ENCODE measurements around the gene PHOSPHO2.

Gene PHOSPHO2, protein sequence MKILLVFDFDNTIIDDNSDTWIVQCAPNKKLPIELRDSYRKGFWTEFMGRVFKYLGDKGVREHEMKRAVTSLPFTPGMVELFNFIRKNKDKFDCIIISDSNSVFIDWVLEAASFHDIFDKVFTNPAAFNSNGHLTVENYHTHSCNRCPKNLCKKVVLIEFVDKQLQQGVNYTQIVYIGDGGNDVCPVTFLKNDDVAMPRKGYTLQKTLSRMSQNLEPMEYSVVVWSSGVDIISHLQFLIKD

DNA sequence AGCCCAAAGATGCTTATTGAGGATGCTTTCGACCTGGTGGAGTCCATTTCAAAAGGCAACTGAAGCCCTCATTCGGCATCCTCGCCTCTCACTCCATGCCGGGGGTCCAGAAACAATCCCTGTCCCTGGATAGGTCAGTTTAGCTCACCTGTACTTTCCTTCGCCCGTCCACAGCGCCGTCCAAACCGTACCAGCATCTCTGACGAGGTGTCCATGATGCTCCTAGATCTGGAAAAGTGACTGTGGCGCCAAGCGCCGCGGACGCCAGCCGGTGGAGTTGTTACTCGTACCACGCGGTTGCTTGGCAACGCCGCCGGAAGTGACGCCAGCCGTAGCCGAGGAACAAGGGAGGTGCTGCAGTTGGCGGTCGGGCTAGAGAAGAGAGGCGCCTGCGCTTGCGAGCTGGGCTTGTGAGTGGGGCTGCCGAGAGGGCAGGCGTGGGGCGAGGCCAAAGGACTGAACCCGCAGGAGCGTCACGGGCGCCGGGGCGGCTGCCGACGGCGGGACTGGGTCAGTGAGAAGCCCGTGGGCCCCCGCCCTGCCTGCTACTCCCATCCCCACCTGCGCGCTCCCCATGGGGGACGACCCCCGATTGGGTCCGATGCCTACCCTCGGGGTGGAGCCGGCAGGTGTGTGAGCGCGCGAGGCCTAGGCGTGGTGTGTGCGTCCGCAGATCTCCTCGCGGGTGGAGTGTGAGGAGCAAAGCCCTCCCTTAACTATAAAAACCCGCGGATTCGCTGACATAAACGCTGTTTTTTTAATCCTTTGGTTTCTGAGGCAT is at the start of gene PHOSPHO2, which contains the start of gene CFAP210:
Gene PHOSPHO2, plus strand, starts transcription at position 357 of the 781 bp plus-strand sequence. CDS start 6,503 bp downstream, outside the sequence.
Gene CFAP210, minus strand, starts transcription at position 293 of the 781 bp plus-strand sequence. Its CDS starts 78 bp downstream, at position 215.
- DNase-seq (ENCODE audit: low read depth, low spot score), result peak; percentile 97

DNA sequence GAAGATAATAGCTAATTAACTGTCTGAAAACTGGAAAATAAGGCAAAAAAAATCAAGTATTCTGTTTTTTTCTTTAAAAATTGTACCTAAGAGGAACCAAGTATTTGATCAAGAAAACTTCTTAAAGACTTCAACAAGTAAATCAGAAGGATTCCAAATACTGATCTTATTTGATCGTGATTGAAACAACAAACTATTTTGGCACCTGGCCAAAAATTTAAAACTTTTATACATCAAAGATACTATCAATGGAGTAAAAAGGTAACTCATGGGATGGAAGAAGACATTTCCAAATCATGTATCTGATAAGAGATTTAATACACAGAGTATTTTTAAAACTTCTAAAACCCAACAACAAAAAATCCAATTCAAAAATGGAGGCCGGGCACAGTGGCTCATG is 46.8 kb upstream of the PHOSPHO2 start:
- no peak for DNase-seq (ENCODE audit: low read depth, low spot score)

DNA sequence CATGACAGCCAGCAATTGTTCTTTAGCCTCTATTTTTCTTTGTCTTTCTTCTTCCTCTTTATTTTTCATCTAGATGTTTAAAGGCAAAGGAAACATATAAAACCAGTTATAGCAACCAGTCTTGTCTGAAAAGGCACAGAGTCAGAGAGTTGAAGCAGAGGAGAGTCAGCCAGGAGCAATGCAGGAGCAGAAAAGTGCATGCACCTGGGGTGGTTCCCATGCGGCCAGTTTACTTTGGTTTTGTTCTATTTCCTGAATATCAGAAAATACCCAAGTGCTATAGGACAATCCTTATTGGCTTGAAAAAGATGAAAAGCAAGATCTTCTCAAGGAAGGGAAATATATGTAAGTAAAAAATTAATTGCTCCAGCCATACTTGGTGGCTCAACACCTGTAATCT is 45.0 kb upstream of the PHOSPHO2 start:
- DNase-seq (ENCODE audit: low read depth, low spot score), result no peak

DNA sequence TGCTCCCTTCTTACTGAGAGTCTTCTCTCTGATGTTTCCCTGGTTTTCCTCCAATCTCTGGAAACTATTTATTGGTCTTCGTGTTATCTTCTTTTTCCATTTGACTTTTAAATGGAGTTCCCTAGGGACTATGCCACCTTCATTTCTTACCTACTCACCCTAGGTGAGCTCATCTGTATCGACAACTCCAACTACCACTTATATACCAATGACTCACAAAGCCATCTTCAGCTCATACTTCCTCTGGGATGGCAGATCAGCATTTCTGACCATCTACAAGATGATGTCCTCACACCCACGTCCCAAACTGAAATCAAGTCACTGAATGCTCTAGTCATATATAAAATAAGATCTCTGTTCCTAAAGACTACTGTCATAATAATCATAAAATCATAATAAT is 40.6 kb upstream of the PHOSPHO2 start:
- DNase-seq (ENCODE audit: low read depth, low spot score), result no peak

DNA sequence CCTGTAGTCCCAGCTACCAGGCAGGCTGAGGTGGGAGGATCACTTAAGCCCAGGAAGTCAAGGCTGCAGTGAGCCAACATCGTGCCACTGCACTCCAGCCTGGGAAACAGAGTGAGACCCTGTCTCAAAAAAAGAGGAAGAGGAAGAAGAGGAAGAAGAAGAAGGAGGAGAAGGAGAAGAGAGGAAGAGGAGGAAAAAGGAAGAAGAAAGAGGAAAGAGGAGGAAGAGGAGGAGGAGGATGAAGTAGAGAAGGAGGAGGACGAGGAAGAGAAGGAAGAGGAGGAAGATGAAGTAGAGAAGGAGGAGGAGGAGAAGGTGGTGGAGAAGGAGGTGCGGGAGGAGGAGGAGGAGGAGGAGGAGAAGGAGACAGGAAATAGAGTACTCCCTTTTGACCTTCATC is 38.1 kb upstream of the PHOSPHO2 start:
- no peak for DNase-seq (ENCODE audit: low read depth, low spot score)

DNA sequence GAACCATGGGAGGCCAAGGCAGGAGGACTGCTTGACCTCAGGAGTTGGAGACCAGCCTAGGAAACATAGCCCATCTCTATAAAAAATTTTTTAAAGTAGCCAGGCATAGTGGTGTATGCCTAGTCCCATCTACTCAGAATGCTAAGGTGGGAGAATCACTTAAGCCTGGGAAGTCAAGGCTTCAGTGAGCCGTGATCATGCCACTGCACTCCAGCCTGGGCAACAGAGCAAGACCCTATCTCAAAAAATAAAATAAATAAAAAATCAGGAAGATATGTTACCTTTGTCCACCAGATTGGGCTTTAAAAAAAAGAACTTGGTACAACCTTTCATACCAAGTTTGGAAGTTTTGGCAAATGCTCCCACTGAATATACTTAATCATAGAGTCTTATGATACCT is 35.4 kb upstream of the PHOSPHO2 start:
- no peak for DNase-seq (ENCODE audit: low read depth, low spot score)

DNA sequence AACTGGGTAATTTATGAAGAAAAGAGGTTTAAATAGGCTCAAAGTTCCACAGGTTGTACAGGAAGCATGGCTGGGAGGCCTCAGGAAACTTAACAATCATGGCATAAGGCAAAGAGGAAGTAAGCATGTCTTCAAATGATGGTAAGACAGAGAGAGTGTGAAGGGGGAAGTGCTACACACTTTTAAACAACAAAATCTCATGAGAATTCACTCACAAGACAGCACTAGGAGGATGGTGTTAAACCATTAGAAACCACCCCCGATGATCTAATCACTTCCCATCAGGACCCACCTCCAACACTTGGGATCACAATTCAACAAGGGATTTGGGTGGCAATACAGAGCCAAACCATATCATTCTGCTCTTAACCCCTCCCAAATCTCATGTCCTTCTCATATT is 34.9 kb upstream of the PHOSPHO2 start:
- no peak for DNase-seq (ENCODE audit: low read depth, low spot score)

DNA sequence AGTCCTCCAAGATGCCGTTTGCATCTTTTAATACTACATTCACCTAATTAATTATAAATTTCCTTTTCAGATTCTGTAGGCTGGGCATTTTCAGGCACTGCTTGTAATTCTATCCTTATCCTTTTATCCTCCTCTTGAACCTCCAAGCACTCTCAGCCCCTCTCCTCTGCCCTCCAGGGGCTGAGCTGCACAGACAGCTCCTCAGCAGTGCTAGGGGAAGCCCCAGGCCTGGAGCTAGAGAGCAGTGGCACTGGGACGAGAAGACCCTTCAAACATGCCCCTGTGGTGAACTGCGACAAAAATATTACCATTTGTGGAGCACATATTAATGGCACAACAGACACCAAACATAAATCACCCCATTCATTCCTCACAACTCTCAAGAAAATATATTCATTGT is 33.0 kb upstream of the PHOSPHO2 start:
- no peak for DNase-seq (ENCODE audit: low read depth, low spot score)

DNA sequence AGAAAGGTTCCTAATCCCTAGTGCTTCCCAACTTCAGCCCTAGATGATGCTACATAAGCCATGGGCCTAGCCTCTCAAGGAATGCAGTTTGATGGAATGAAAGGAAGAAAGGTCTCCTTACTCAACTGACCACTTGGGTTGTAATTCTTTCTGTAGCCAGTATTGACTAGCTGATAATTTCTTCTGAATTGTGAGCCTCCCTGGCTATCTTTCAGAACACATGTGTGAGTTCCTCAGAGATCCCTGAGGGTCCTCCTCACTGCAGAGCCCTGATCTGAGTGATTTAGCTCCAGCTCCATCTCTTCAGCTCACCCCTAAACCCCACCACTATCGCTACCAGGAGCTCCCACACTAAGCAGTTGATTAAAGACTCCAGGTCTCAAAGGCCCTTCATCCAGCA is 31.5 kb upstream of the PHOSPHO2 start:
- DNase-seq (ENCODE audit: low read depth, low spot score), result no peak

DNA sequence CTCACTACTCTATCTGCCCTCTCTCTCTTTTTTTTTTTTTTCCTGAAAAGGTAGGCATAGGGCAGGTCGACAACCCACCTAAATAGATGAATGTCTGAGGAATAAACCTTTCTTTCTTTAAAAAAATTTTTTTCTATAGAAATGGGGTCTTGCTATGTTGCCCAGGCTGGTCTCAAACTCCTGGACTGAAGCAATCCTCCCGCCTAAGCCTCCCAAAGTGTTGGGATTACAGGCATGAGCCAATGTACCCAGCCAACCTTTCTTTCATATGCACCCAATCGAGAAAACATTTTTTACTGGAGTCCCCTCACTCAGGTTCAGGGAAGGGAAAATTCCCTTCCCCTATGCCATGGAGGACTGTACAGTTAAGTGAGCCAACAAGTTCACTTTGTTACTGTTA is 31.0 kb upstream of the PHOSPHO2 start:
- no peak for DNase-seq (ENCODE audit: low read depth, low spot score)

DNA sequence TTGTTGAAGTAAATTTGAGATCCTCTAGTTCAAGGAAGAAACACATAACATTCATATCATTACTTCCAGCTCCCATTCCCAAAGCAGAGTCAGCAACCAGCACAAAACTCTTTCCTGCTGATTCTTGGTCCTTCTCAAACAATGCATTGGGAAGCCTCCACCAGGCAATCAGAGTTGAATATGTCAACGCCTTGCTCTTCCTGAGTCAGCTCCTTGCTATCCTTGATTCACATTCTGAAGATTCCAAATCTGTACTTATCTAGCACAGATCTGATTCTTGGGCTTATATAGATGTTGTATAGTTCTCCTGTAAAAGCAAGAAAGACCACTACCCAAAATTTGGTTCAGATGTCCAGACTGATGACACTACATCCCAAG is 29.7 kb upstream of the PHOSPHO2 start:
- no peak for DNase-seq (ENCODE audit: low read depth, low spot score)

DNA sequence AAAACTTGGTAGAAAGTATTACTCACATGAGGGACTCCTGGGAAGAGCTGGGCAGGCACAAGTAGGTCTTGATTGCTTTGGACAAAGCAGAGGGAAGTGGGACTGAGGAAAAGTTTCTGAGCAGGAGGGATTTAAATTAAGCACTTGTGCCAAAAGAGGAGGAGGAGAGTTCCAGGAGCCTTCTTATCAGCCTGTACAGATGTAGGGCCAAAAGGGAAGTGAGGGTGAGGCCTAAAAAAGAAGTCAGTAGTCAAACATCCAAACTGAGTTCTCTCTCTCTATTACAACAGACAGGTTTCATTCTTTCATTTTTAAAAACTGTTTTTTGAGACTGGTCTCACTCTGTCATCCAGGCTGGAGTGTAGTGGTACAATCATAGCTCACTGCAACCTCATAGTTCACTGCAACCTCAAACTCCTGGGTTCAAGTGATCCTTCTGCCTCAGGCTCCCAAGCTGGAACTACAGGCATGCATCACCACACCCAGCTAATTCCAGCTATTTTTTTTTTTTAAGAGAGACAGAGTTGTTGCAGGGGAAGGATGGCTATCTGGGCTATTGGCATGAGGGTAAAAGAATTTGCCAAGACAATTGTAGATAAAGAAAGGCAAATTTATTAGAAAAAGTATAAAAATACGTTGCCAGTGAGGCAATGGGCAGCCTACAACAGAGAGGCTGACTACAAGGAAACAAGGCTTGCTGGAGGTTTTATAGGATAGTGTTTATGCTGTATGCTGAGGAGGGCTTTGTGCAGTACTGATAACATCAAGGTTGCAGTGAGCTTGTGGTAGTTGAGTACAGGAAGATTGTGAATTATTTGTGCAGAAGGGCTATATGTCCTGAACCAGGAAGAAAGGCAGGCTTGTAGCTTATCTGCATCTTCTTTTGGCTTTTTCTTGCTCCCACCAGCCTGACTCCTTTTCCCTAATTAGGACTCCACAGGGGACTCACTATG is 29.0 kb upstream of the PHOSPHO2 start:
- DNase-seq (ENCODE audit: low read depth, low spot score), result no peak

DNA sequence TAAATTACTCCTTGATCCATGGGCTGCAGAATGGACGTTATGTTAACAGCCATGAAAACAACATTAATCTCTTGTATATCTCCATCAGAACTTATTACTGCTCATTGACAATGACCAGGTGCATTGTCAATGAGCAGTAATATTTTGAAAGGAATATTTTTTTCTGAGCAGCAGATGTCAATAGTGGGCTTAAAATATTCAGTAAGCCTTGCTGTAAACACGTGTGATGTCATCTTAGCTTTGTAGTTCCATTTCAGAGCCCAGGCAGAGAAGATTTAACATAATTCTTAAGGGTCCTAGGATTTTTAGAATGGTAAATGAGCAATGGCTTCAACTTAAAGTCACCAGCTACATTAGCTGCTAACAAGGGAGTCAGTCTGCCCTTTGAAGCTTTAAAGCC is 26.7 kb upstream of the PHOSPHO2 start:
- DNase-seq (ENCODE audit: low read depth, low spot score), result no peak

DNA sequence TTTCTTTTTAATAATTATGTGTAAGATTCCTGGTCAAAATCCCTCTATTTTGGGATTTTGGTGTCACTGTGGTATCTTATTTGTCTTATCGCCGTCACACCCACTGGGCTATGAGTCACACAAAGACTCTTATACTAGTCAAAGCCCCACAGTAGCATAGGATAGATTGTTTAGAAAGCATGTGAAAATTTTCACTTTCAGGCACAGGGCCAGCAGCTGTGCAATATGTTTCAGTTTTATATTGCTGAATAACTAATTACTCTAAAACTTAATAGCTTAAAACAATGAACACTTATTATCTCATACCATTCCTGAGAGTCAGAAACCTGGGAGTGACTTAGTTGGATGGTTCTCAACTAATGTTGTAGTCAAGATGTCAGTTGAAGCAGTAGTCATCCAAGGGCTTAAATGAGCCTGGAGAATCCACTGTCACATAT is 24.0 kb upstream of the PHOSPHO2 start:
- no peak for DNase-seq (ENCODE audit: low read depth, low spot score)

DNA sequence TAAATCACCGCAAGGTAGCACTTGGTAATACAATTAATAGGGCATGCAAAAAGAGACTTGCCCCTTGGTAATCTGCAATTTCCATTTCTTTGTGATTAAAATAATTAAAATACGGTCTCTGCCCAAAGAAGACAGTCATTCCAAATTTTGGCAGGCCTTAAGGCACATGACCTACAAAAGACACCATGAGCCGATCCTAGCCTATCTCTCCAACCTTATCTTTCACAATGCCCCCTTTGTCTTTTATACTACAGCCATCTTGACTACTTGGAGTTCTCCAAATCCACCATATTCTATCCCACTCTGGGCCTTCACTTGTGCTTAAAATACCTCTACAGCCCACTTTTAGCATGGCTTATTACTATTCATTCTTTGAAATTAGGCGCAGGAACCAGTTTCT is 23.3 kb upstream of the PHOSPHO2 start:
- no peak for DNase-seq (ENCODE audit: low read depth, low spot score)

DNA sequence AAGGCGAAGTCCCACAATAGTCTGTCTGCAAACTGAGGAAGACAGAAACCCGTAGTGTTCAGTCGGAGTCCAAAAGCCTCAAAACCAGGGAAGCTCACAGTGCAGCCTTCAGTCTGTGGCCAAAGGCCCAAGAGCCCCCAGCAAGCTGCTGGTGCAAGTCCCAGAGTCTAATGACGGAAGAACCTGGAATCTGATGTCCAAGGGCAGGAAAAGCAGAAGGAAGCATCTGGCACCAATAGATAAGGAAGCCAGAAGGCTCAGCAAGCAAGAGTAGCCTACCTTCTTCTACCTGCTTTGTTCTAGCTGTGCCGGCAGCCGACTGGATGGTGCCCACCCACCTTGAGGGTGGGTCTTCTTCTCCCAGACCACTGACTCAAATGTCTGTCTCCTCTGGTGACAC is 21.9 kb upstream of the PHOSPHO2 start:
- no peak for DNase-seq (ENCODE audit: low read depth, low spot score)

DNA sequence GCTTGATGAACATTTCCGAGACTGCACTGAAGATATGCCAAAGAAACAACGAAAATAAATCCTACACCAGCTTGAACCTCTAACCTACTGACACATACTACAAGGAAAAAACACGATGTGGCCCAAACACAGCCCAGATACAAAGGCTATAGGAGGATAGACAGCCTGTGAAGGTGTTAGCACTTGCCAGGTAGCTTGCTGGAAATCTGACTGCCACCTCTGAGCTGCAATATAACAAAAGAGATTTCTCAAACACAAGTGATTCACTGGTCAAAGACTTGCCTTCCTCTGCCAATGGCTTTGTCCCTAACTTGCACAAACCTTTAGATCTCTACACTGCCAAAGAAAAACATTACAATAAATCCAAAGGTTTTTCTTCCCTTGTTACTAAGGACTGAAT is 21.2 kb upstream of the PHOSPHO2 start:
- no peak for DNase-seq (ENCODE audit: low read depth, low spot score)

DNA sequence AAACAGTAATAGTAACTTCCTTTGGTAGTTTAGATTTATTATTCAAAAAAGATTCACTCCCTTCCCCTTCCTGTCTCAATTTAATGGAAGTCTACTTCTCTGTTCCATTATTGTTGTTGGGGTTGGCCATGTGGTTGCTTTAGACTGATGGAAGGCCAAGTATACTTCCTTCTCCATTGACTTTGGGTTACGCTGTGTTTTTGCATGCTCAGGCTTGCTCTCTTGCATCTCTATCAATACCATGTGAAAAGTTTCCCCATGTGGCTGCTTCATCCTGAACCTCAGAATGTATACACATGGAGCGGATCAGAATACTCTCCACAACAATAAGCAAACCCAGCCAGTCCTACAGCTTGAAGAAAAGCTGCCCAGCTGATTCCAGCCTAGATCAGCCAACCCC is 20.3 kb upstream of the PHOSPHO2 start:
- DNase-seq (ENCODE audit: low read depth, low spot score), result no peak

DNA sequence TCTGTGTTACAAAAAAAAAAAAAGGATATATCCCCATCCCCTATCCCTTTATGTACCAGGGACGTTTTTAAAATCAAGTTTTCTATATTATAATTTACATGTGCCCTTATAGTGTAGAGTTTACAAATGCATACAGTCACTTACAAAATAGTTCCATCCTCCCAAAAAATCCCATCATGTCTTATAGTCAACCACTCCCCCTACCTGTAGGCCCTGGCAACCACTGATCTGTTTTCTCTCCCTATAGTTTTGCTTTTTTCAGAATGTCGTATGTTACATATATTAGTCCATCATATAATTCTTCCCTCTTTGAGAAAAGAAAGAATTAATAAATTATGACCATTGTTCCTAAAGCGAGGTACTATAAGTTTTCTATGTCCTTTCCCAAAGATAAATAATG is 17.9 kb upstream of the PHOSPHO2 start:
- DNase-seq (ENCODE audit: low read depth, low spot score), result no peak

DNA sequence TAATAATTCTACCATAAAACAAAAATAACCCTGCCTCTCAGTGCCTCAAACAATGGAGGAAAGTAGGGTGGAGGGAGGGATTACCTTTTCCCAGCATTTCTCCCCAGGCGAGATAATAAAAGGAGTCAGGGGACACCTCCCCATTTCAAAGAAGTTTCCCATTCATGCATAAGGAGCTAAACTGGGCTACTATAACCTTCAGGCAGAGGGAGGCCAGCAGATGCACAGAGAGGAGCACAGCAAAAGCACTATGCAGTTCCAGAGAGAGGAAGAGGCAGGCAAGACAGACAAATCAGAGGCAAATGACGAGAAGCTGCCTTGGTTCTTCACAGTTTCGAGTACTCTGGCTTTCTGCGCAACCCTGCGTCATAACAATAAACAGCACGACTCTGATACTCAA is 17.4 kb upstream of the PHOSPHO2 start:
- DNase-seq (ENCODE audit: low read depth, low spot score), result no peak

DNA sequence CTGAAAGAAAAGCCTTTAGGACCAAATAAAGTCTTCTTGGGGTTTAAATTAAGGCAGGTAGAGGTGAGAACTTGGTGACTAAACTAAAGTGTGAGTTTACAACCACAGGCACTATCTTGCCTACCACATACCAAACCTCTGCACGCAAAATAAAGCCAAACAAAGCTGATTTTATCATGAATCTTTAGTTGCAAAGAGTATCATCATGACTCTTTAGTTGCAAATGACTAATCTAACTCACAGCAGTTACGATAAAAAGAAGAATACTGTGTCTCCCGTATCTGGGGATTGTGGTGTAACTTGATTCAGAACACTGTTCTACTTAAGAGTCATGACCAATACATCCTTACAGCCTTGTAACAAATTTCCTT is 11.2 kb upstream of the PHOSPHO2 start:
- DNase-seq (ENCODE audit: low read depth, low spot score), result no peak

DNA sequence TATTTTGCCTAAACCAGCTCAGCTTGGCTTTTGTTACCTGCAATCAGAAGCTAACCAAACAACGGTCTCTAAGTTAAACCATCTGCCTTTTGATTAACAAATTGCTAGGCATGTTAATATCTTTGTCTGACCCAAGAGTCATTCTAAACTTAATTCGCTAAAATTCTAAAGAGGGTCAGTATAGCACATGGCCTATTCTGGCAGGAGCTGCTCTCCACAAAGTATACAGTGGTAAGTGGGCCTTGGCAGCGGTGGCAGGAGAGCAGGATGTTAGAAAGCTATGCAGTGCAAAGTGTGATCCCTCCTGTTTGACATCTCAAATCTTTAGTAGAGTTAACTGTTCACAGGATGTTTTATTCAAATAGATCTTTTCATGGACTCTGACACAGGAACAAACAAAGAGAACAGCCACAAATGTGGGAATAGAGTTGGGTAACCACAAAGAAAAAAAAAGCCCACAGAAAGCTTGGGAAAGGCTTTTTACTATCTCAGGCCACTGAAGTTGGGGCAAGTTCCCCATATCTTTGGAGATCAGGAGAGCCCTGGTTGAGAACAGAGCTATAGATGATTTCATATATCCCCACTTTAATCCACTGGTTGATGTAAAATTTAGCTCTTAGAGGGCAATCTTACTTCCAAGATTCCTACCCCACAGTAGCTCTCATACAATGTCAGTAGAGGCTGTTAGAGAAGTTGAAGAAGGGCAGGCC is 10.7 kb upstream of the PHOSPHO2 start:
- DNase-seq (ENCODE audit: low read depth, low spot score), result no peak

Measured in ELF-1 (cell line).